Measurements from ENCODE around the gene CEP85L.

The CEP85L gene

DNA sequence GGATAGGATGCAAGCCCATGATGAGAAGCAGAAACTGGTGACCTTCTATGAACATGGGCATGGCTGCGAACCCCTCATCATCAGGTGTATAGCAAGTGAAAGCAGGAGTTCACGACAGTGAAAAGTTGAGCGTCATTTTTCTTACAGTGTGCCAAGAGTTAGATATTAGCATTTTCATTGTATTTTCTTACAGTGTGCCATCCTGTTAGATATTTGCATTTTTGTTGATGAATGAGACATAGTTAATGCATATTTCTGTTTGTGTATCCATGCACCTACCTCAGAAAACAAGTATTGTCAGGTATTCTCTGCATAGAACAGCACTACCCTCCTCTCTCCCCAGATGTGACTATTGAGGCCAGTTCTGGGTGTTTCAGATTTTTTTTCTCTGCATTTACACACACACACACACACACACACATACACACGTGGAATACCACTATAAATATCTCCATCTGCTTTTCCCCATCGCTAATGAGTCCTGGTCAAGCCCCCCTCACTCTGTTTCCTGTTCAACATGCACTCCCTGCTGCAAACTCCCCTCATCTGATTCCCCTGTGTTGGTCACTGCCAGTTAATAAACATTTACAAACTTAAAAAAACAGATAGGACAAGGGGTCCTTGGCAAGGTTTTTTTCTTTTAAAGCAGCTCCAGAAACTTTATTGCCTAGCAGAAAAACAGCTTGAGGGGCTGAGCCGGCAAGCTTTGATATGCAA lies 61.6 kb downstream of the CEP85L start:
- H3K9ac ChIP-seq (ENCODE audit: low read length): no peak overlapping the region
- H3K27me3 ChIP-seq (ENCODE audit: insufficient read depth, low read length, poor library complexity): no peaks in the 10 kb centered on the region
- no peaks in the 10 kb centered on the region for H3K4me1 ChIP-seq (ENCODE audit: control insufficient read depth, low read depth, low read length)
- H3K4me2 ChIP-seq (ENCODE audit: low read length): no peak overlapping the region
- no peak overlapping the region for H2AK5ac ChIP-seq (ENCODE audit: low read length)
- no CpG with 5 or more reads among the region's 6 CpGs for WGBS (ENCODE audit: extremely low coverage, insufficient coverage, low lambda C conversion rate)
- no peak overlapping the region for H3K23ac ChIP-seq (ENCODE audit: low read length)
- H4K5ac ChIP-seq (ENCODE audit: low read length): no peak overlapping the region
- H2BK15ac ChIP-seq (replicated peaks; ENCODE audit: low read depth): no peak overlapping the region
- peaks cover 3% of the 10 kb centered on the region for H3K79me1 ChIP-seq (ENCODE audit: low read length)
- H3K18ac ChIP-seq (ENCODE audit: low read length): no peak overlapping the region
- H3K27ac ChIP-seq (ENCODE audit: low read depth, low read length): no peak overlapping the region
- no peaks in the 10 kb centered on the region for H3K36me3 ChIP-seq (ENCODE audit: control insufficient read depth, insufficient read depth, low read length)
- H3K4me3 ChIP-seq (ENCODE audit: low read length): no peak overlapping the region
- H3K79me2 ChIP-seq (ENCODE audit: control insufficient read depth, insufficient read depth, low read length): peaks cover 1% of the 10 kb centered on the region
- H4K8ac ChIP-seq (ENCODE audit: low read depth, low read length): no peak overlapping the region
- no peak for DNase-seq
- H3K4ac ChIP-seq (ENCODE audit: low read depth, low read length): no peak overlapping the region
- no peak overlapping the region for H2BK5ac ChIP-seq (ENCODE audit: low read length)
- H3K56ac ChIP-seq (ENCODE audit: low read length): no peak overlapping the region
- H2BK120ac ChIP-seq (ENCODE audit: low read depth, low read length): no peak overlapping the region

GRCh38 chr6:118589186-118589585 lies 62.2 kb downstream of the CEP85L start:
- WGBS (ENCODE audit: extremely low coverage, insufficient coverage, low lambda C conversion rate): no CpG with 5 or more reads among the region's 4 CpGs
- H3K27ac ChIP-seq (ENCODE audit: low read depth, low read length): no peak overlapping the region
- H4K8ac ChIP-seq (ENCODE audit: low read depth, low read length): no peak overlapping the region
- H3K79me2 ChIP-seq (ENCODE audit: control insufficient read depth, insufficient read depth, low read length): peaks cover 1% of the 10 kb centered on the region
- H3K9ac ChIP-seq (ENCODE audit: low read length): no peak overlapping the region
- H2BK5ac ChIP-seq (ENCODE audit: low read length): no peak overlapping the region
- no peak overlapping the region for H3K4me3 ChIP-seq (ENCODE audit: low read length)
- no peaks in the 10 kb centered on the region for H3K36me3 ChIP-seq (ENCODE audit: control insufficient read depth, insufficient read depth, low read length)
- no peaks in the 10 kb centered on the region for H3K27me3 ChIP-seq (ENCODE audit: insufficient read depth, low read length, poor library complexity)
- H3K4ac ChIP-seq (ENCODE audit: low read depth, low read length): no peak overlapping the region
- no peak overlapping the region for H3K4me2 ChIP-seq (ENCODE audit: low read length)
- no peak overlapping the region for H2BK15ac ChIP-seq (replicated peaks; ENCODE audit: low read depth)
- no peak for DNase-seq
- H3K79me1 ChIP-seq (ENCODE audit: low read length): peaks cover 3% of the 10 kb centered on the region
- H3K56ac ChIP-seq (ENCODE audit: low read length): no peak overlapping the region
- no peak overlapping the region for H2AK5ac ChIP-seq (ENCODE audit: low read length)
- H3K18ac ChIP-seq (ENCODE audit: low read length): no peak overlapping the region
- no peak overlapping the region for H3K23ac ChIP-seq (ENCODE audit: low read length)
- no peak overlapping the region for H4K5ac ChIP-seq (ENCODE audit: low read length)
- H3K4me1 ChIP-seq (ENCODE audit: control insufficient read depth, low read depth, low read length): no peaks in the 10 kb centered on the region
- H2BK120ac ChIP-seq (ENCODE audit: low read depth, low read length): no peak overlapping the region

GRCh38 chr6:118588626-118589025 lies 62.8 kb downstream of the CEP85L start:
- Histone ChIP-seq H3K56ac (ENCODE audit: low read length) (no peak overlapping the region), H3K36me3 (ENCODE audit: control insufficient read depth, insufficient read depth, low read length) (no peaks in the 10 kb centered on the region), H4K5ac (ENCODE audit: low read length) (no peak overlapping the region), H3K4me3 (ENCODE audit: low read length) (no peak overlapping the region), H2BK15ac (replicated peaks; ENCODE audit: low read depth) (no peak overlapping the region), H3K79me1 (ENCODE audit: low read length) (peaks cover under 1% of the 10 kb centered on the region), H3K79me2 (ENCODE audit: control insufficient read depth, insufficient read depth, low read length) (peaks cover under 1% of the 10 kb centered on the region), H3K4me1 (ENCODE audit: control insufficient read depth, low read depth, low read length) (no peaks in the 10 kb centered on the region), H3K27ac (ENCODE audit: low read depth, low read length) (no peak overlapping the region), H3K18ac (ENCODE audit: low read length) (no peak overlapping the region), H4K8ac (ENCODE audit: low read depth, low read length) (no peak overlapping the region), H2BK120ac (ENCODE audit: low read depth, low read length) (no peak overlapping the region), H3K4me2 (ENCODE audit: low read length) (no peak overlapping the region), H3K27me3 (ENCODE audit: insufficient read depth, low read length, poor library complexity) (no peaks in the 10 kb centered on the region), H3K9ac (ENCODE audit: low read length) (no peak overlapping the region), H2BK5ac (ENCODE audit: low read length) (no peak overlapping the region), H2AK5ac (ENCODE audit: low read length) (no peak overlapping the region), H3K23ac (ENCODE audit: low read length) (no peak overlapping the region), H3K4ac (ENCODE audit: low read depth, low read length) (no peak overlapping the region)
- WGBS (ENCODE audit: extremely low coverage, insufficient coverage, low lambda C conversion rate): 100% methylated on average over 1 of the region's 5 CpGs
- no peak for DNase-seq

DNA sequence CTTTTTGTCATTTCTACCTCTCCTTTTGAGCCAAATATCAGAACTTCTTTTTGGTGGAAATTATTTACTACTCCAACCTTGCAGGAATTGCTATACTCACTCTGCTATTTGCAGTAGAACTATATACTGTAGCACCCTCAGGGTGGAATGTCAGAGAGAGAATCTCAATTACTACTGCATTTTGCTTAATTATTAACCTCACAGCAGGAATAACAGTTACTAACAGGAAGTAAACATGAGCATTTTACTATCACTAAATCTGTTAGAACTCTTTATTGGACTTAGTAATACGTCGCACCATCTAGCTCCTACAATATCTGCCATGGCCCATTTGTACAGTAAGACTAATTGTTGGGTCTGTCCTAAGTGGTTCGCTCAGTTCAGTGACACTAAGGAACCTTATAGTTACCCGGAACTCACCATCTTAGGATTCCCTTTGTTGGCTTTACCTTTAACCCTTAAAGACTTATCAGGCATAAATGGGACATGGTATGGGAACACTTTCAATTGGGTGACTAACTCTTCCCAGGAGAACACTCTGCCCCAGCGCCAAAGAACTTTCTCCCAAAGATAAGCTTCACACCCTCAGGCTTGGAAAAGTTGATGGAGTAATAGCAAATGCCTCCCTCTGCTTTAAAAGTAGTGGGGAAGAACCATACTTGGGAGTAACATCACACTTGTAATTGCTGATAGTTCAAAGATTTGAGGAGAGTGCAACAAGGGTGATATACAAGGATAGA lies 64.5 kb downstream of the CEP85L start:
- WGBS (ENCODE audit: extremely low coverage, insufficient coverage, low lambda C conversion rate): no CpG with 5 or more reads among the region's 5 CpGs
- Histone ChIP-seq H3K4me1 (ENCODE audit: control insufficient read depth, low read depth, low read length) (peaks cover 3% of the 10 kb centered on the region), H2BK5ac (ENCODE audit: low read length) (no peak overlapping the region), H3K79me2 (ENCODE audit: control insufficient read depth, insufficient read depth, low read length) (no peaks in the 10 kb centered on the region), H2BK15ac (replicated peaks; ENCODE audit: low read depth) (no peak overlapping the region), H4K5ac (ENCODE audit: low read length) (no peak overlapping the region), H3K79me1 (ENCODE audit: low read length) (no peaks in the 10 kb centered on the region), H3K36me3 (ENCODE audit: control insufficient read depth, insufficient read depth, low read length) (no peaks in the 10 kb centered on the region), H3K27me3 (ENCODE audit: insufficient read depth, low read length, poor library complexity) (no peaks in the 10 kb centered on the region), H3K4me2 (ENCODE audit: low read length) (no peak overlapping the region), H3K18ac (ENCODE audit: low read length) (no peak overlapping the region), H3K27ac (ENCODE audit: low read depth, low read length) (no peak overlapping the region), H4K8ac (ENCODE audit: low read depth, low read length) (no peak overlapping the region), H3K56ac (ENCODE audit: low read length) (no peak overlapping the region), H3K9ac (ENCODE audit: low read length) (no peak overlapping the region), H3K4ac (ENCODE audit: low read depth, low read length) (no peak overlapping the region), H3K4me3 (ENCODE audit: low read length) (no peak overlapping the region), H3K23ac (ENCODE audit: low read length) (no peak overlapping the region), H2AK5ac (ENCODE audit: low read length) (no peak overlapping the region), H2BK120ac (ENCODE audit: low read depth, low read length) (no peak overlapping the region)
- peak; percentile 47 for DNase-seq

- H3K56ac ChIP-seq (ENCODE audit: low read length): no peak overlapping the region
- no peak overlapping the region for H3K23ac ChIP-seq (ENCODE audit: low read length)
- H3K18ac ChIP-seq (ENCODE audit: low read length): no peak overlapping the region
- H3K4me3 ChIP-seq (ENCODE audit: low read length): no peak overlapping the region
- no peak overlapping the region for H3K9ac ChIP-seq (ENCODE audit: low read length)
- H2AK5ac ChIP-seq (ENCODE audit: low read length): no peak overlapping the region
- no peak overlapping the region for H4K8ac ChIP-seq (ENCODE audit: low read depth, low read length)
- H2BK15ac ChIP-seq (replicated peaks; ENCODE audit: low read depth): no peak overlapping the region
- no peak overlapping the region for H3K4ac ChIP-seq (ENCODE audit: low read depth, low read length)
- no peak overlapping the region for H4K5ac ChIP-seq (ENCODE audit: low read length)
- H2BK5ac ChIP-seq (ENCODE audit: low read length): no peak overlapping the region
- H3K27ac ChIP-seq (ENCODE audit: low read depth, low read length): no peak overlapping the region
- no CpG with 5 or more reads among the region's 5 CpGs for WGBS (ENCODE audit: extremely low coverage, insufficient coverage, low lambda C conversion rate)
- H3K4me1 ChIP-seq (ENCODE audit: control insufficient read depth, low read depth, low read length): peaks cover 6% of the 10 kb centered on the region
- no peaks in the 10 kb centered on the region for H3K79me2 ChIP-seq (ENCODE audit: control insufficient read depth, insufficient read depth, low read length)
- H3K27me3 ChIP-seq (ENCODE audit: insufficient read depth, low read length, poor library complexity): no peaks in the 10 kb centered on the region
- H3K79me1 ChIP-seq (ENCODE audit: low read length): no peaks in the 10 kb centered on the region
- H3K36me3 ChIP-seq (ENCODE audit: control insufficient read depth, insufficient read depth, low read length): no peaks in the 10 kb centered on the region
- H3K4me2 ChIP-seq (ENCODE audit: low read length): no peak overlapping the region
- no peak for DNase-seq
- H2BK120ac ChIP-seq (ENCODE audit: low read depth, low read length): no peak overlapping the region
Measured at GRCh38 chr6:118584911-118585310, 66.5 kb downstream of the CEP85L start.
